DLD1 (cell line): ENCODE results near the gene TTLL11.

ENCODE experiments used
- in situ Hi-C: cut with HindIII; loops from 2 replicates; pipeline ENCODE4 v1.10.0; 2017; ENCODE audit warnings: low sequenced_read_pairs

The TTLL11 gene

GRCh38 chr9:121841771-121842611 is 251.1 kb downstream of the TTLL11 start:
- in situ Hi-C loops, result loop anchor here (25.0 kb wide), 1 partner anchor 105 kb away; no protein-coding TSS in a partner anchor

- in situ Hi-C loops, result loop anchor here (25.0 kb wide), 1 partner anchor 104 kb away; no protein-coding TSS in a partner anchor
Measured at GRCh38 chr9:121840838-121841760, 252.0 kb downstream of the TTLL11 start.

GRCh38 chr9:121839726-121840500 is 253.2 kb downstream of the TTLL11 start:
- in situ Hi-C loops, result loop anchor here (25.0 kb wide), 1 partner anchor 103 kb away; no protein-coding TSS in a partner anchor

DNA sequence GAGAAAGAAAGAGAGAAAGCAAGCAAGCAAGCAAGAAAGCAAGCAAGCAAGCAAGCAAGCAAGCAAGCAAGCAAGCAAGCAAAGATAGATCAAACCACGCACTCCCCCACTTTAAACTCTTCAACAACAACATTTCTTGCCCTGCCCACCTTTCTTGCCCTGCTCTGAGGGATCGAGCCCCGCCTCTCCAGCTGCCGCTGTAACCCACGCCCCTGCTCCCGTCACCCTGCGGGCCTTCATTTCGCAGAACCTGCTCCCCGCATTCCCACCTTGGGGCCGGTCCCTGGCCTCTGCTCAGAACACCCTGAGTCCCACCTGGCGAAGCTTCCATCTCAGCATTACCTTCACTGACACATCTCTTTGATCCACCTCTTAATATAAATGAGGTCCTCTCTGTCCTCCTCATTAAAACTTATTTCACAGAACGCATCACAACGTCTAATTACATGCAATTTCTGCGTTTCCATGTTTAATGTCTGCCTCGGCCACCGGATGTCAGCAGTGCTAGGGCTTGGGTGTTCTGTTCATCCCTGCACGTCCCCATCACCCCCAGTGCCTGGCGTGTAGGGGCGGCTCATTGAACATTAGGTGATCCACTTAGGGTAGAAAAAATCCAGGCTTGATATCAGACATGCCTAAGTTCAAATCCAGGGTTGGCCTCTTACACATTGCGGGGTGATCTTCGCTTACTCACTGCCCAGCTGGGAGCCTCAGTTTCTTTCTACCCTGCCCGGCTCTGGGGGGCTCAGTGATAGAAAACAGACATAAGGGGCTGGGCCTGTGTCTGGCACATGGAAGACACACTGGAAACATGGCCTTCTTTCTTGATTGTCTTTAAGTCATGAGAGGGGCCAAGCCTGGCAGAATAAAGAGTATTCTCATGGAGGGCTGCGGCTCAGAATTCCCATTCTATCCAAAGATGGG is 254.1 kb downstream of the TTLL11 start:
- in situ Hi-C loops, result loop anchor here (25.0 kb wide), 1 partner anchor 102 kb away; no protein-coding TSS in a partner anchor

GRCh38 chr9:121837113-121837961 is 255.8 kb downstream of the TTLL11 start:
- in situ Hi-C loops, result loop anchor here (25.0 kb wide), 1 partner anchor 100 kb away; no protein-coding TSS in a partner anchor

GRCh38 chr9:121836366-121836885 is 256.7 kb downstream of the TTLL11 start:
- in situ Hi-C loops, result loop anchor here (25.0 kb wide), 1 partner anchor 99 kb away; no protein-coding TSS in a partner anchor

GRCh38 chr9:121835587-121836365 is 257.3 kb downstream of the TTLL11 start:
- in situ Hi-C loops, result loop anchor here (25.0 kb wide), 1 partner anchor 98 kb away; no protein-coding TSS in a partner anchor

- in situ Hi-C loops, result loop anchor here (25.0 kb wide), 1 partner anchor 96 kb away; no protein-coding TSS in a partner anchor
Measured at GRCh38 chr9:121833061-121833460, 260.0 kb downstream of the TTLL11 start.

- in situ Hi-C loops, result loop anchor here (25.0 kb wide), 1 partner anchor 95 kb away; no protein-coding TSS in a partner anchor
Measured at GRCh38 chr9:121831869-121832268, 261.2 kb downstream of the TTLL11 start.

GRCh38 chr9:121830441-121831140 is 262.5 kb downstream of the TTLL11 start:
- in situ Hi-C loops, result loop anchor here (25.0 kb wide), 1 partner anchor 93 kb away; no protein-coding TSS in a partner anchor

GRCh38 chr9:121827251-121827967 is 265.7 kb downstream of the TTLL11 start:
- in situ Hi-C loops, result loop anchor here (25.0 kb wide), 1 partner anchor 90 kb away; no protein-coding TSS in a partner anchor

DNA sequence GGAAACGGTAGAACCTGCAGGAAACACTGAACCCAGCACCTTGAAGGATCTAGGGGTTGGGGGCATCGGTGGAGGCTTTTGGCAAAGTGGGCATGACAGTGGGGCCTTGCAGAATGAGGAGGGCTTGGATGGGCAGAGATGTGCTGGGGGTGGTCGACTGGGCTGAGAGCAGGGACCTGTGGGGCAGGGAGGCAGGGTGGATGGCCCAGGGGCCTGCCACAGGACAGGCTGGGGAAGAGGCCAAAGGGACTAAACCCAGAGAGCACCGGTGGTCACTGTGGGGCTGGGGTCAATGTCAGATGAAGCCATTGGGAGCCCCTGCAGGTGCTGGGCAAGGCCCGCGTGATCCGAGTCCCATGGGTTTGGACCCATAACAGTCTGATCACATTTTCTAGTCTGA is 266.4 kb downstream of the TTLL11 start:
- in situ Hi-C loops, result loop anchor here (25.0 kb wide), 1 partner anchor 89 kb away; no protein-coding TSS in a partner anchor

GRCh38 chr9:121825031-121825691 is 267.9 kb downstream of the TTLL11 start:
- in situ Hi-C loops, result loop anchor here (25.0 kb wide), 1 partner anchor 88 kb away; no protein-coding TSS in a partner anchor

GRCh38 chr9:121824651-121825030 is 268.5 kb downstream of the TTLL11 start:
- in situ Hi-C loops, result loop anchor here (25.0 kb wide), 1 partner anchor 87 kb away; no protein-coding TSS in a partner anchor
